EH (cell line): Measurements from ENCODE around the gene NELL1.
"Not testable (repeated sequence)": the region's sequence is repeated elsewhere in the genome, so short reads cannot be mapped to it uniquely, and the experiment has no call there.

Source experiments
- DNase-seq: peaks from one replicate; pipeline ENCODE4 v3.0.0-alpha.2; 2015; ENCODE audit warnings: low read depth

NELL1 gene

GRCh38 chr11:21225860-21226259 lies 556.5 kb downstream of the NELL1 start:
- DNase-seq = no peak

DNA sequence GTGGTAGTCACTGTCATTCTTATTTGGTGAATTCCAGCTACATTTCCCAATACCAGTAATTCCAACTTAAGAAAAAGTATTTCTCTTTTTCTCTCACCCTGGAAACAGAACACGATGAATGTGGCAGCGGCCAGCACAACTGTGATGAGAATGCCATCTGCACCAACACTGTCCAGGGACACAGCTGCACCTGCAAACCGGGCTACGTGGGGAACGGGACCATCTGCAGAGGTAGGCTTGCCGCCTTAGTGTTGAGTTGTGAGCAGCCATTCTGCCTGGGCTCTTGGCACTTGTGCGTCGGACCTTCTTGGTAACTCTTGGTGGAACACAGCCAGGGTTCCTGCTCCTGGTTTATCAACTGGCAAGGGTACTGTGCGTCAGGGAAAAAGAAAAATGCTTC lies 559.8 kb downstream of the NELL1 start:
- DNase-seq = no peak

DNA sequence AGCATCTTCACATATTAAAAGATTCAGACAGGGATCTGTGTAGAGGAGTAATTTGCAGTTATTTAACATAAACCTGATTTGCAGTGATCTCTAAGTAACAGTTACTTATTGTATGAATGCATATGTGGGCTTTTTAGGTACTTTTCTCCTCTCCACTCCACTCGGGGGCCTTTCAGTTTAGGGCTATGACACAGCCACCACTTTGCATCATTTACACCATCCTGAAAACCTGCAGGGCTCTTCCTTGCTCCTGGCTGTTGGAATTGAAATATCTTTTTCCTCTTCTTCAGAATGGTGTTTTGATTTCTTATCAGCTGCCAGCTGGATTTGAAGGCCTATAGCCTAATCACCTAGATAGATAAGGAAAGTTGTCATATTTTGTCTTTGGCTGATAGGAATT lies 580.8 kb downstream of the NELL1 start:
- DNase-seq = no peak

- no peak for DNase-seq
These were observed 584.7 kb downstream of the NELL1 start for GRCh38 chr11:21254055-21254454.

- DNase-seq = no peak
These were observed 585.4 kb downstream of the NELL1 start for GRCh38 chr11:21254790-21255189.

DNA sequence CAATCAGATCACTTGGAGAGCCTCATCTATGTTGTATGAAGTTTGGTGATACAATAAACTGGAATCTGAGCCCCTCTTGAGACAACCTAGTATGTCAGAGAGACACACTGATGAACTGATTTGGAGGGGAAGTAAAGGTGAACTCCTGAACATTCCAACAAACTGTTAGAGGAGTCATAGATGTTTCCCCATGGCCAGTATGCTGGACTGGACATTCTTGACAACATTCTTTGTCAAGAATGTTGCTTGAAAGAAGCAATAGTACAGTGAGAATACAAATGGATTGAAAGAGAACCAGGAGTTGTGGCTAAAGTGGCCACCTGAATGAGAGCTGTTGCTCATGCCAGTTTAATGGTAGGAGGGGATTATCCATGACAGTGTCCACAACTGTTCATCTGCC lies 588.1 kb downstream of the NELL1 start:
- no peak for DNase-seq

- no peak for DNase-seq
These were observed 589.0 kb downstream of the NELL1 start for GRCh38 chr11:21258414-21258813.

DNA sequence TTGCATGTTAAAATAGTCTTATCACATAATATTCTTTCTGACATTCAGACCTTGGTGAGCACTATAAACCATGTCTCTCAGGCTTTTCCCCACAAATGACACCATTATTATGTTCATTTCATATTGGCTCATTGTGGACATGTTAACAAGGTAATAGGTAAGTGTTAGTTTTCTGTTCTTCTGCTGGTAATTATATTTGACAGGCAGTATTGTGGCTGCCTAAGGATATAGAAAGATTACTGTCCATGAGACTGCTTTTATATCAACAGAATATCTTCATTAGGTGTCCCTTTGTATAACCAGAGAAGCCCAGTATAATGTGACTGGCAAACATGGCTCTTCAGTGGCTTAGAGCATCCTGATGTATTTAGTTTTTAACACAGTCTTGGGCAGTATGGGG lies 590.7 kb downstream of the NELL1 start:
- no peak for DNase-seq

DNA sequence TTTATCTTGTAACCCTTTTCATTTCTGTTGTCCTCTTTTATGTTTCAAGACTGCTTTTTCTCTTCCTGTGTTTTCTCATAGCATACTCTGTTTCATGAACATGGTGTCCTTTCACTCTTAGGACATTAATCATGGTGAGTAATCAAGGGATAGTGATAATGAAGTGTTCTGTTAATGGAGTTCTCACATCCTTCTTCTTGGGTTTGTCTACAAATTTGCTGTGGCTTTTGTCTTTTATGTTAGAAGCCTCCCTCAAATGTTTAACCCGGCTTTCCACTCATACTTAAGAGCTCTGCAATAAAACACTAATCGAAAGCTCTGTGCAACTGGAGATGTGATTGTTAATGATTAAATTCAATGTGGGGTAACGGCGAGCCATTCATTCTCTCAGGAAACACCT lies 593.6 kb downstream of the NELL1 start:
- DNase-seq = no peak

DNA sequence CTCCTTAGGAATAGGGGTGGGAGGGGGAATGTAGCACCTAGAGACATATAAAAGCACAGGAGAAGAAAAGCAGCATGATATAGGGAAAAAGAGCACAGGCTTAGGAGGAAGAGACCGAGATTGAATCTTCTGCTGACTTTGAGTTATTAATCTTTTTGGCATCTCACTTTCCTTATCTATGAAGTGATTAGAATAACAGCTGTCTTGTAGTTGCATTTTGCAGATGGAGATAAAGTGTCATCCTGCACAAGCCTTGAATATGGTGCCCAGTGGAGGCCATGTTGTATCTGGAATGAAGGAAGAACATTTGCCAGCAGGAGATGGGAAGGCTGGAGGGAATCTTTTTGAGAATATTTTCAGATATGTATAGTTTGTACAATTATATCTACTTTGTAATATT lies 594.7 kb downstream of the NELL1 start:
- no peak for DNase-seq

GRCh38 chr11:21268036-21268435 lies 598.6 kb downstream of the NELL1 start:
- no peak for DNase-seq

DNA sequence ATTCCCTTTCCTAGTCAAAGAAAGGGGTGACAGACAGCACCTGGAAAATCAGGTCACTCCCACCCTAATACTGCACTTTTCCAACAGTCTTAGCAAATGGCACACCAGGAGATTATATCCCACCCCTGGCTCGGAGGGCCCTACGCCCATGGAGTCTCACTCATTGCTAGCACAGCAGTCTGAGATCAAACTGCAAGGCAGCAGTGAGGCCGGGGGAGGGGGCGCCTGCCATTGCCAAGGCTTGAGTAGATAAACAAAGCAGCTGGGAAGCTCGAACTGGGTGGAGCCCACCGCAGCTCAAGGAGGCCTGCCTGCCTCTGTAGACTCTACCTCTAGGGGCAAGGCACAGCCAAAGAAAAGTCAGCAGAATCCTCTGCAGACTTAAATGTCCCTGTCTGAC lies 602.8 kb downstream of the NELL1 start:
- not testable (repeated sequence) for DNase-seq

DNA sequence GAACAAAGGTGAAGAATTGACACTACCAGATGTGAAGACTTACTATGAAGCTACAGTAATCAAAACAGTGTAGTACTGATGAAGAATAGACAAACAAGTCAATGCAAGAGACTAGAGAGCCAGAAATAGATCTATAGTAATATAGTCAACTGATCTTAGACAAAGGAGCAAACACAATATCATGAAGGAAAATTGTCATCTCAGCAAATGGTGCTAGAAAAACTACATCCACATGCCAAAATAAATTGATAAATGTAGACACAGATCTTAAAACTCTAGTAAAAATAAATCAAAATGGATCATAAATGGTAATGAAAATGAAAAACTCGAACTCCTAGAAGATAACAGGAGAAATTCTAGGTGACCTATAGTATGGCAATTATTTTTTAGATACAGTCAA lies 609.5 kb downstream of the NELL1 start:
- no peak for DNase-seq

DNA sequence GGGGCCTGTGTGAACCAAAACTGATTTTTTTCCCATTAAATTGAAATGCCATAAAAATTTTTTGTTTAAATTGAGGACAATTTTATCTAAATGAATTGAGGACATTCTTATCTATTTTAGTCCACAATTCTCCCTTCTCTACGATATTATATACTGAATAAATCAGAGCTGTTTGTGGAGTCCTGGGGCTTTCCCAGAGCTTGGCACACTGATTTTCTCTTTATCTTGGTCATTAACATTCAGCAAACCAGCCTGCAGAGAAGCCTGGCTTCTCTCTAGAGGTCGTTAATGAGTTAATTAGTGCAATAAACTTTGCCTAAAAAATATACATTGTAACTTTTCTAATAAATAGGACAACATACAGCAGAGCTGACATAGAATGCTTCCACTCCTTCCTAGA lies 615.7 kb downstream of the NELL1 start:
- no peak for DNase-seq

DNA sequence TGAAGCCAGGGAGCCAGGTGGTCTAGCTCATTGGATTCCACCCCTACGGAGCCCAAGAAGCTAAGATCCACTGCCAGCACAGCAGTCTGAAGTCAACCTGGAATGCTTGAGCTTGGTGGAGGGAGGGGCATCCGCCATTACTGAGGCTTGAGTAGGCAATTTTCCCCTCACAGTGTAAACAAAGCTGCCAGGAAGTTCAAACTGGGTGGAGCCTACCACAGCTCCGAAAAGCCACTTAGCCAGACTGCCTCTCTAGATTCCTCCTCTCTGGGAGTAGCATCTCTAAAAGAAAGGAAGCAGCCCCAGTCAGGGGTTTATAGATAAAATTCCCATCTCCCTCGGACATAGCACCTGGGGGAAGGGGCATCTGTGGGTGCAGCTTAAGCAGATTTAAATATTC lies 620.3 kb downstream of the NELL1 start:
- DNase-seq = no peak

- no peak for DNase-seq
These were observed 626.1 kb downstream of the NELL1 start for GRCh38 chr11:21295508-21295907.

DNA sequence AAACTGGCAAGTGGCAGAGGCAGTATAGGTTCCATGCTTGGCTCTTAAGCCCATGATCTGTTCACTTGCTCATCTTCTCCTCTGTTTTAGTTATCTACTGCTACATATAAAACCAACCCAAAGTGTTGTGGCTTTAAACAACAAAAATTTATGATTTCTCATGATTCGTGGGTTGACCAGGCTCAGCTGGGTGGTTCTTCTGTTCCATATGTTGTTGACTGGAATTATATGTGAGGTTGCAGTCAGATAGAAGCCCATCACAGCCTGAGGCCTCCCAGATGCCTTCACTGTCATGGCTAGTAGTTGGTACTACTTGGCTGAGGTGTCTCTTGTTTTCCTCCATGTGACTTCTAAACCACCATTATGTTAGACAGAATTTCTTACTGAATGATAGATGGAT lies 632.6 kb downstream of the NELL1 start:
- DNase-seq = no peak

DNA sequence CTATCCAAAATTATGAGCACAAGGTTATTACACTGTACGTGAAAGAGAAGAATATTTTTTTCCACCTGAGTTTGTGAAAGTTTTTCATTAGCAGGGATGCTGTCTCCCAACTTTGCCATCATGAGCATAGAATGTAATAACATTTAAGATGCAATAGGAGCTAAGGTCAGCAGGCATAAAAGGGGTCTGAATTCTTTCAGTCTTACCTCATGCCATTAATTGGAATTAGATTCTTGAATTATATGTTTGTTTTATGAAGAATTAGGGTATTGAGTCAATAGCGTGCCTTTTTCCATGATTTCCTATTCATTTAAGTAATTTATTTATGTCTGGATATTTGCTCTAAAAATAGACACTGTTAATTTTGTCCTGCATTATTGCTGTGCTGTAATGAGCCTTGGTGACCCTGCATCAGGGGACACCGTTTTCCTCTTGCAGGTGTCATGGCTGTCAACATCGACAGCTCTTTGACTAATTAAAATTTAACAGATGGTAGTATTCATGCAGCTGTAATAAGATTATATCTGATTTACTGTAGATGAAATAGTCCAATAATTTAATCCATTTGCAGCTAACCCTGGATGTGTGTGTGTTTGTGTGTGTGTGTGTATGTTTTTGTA lies 637.5 kb downstream of the NELL1 start:
- no peak for DNase-seq

DNA sequence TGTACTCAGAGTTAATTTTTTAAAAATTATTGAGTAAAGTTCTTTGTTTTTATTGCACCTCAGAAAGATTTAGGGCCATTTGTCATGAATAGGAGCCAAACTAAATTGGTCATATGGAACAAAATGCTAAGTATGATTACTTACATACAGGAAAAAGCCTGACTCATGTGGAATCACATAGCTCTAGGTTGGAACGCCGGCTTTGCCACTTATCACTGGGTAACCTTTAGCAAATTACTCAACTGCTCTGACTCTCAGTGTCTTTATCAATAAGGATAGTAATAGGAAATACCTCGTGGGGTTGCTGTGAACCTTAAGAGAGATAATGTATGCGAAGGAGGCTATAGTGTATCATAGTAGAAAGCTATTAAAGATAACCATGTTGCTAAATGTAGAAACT lies 638.5 kb downstream of the NELL1 start:
- DNase-seq = no peak

DNA sequence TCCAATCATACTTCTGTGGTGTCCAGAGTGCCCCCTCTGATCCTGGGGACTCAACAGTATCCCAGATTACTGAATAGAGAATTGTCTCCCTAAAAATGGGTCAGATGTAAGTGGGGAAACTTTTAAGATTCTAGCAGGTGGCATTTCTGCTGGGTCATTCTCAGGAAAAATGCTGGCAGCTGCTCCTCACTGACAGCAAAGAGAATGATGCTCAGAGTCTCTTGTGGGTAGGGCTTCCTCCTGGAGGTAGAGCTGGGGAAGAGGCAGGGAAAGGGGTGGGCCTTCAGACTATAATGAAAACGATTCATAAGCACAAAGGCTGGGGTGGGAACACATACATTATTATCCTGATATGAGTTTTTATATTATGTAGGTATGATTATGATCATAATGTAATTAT lies 647.2 kb downstream of the NELL1 start:
- no peak for DNase-seq

GRCh38 chr11:21321072-21321471 lies 651.7 kb downstream of the NELL1 start:
- DNase-seq = no peak

- DNase-seq = no peak
These were observed 652.1 kb downstream of the NELL1 start for GRCh38 chr11:21321530-21321929.

- no peak for DNase-seq
These were observed 654.2 kb downstream of the NELL1 start for GRCh38 chr11:21323617-21324016.

GRCh38 chr11:21343204-21343603 lies 673.8 kb downstream of the NELL1 start:
- DNase-seq = no peak

DNA sequence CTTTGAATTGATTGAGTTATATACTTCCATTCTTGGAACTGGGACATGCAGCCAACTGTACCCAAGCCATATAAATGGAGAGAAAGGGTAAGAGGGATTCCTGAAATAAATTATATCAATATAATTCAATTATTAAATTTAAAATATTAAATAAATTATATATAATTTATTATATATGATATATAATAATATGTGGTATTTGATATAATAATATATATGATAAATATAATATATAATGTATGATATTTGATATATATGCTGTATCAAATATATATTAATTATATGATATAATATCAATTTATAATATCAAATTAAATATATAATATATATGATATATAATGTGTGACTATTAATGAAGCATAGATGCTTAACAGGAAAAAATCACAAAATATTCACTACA lies 677.0 kb downstream of the NELL1 start:
- no peak for DNase-seq
